Smooth muscle cell (in vitro differentiated cells): ENCODE results near the gene TEX264. TPM values are rescaled to one million over a fixed set of nuclear protein-coding genes. Genes with fewer than 3 reads are reported as not detected.

ENCODE experiments used
- DNase-seq: peaks from one replicate; lab custom pipeline; 2025; ENCODE audit not compliant: unreplicated experiment; lab: John Stamatoyannopoulos, UW
- H2AFZ ChIP-seq: fragments of 200-600 bp; sonication (generic); 2 replicates; pipeline ENCODE4 v1.6.0; 2016; ENCODE audit warnings: antibody characterized with exemption, low read depth, mild to moderate bottlenecking
- H3F3A ChIP-seq: fragments of 200-600 bp; sonication (generic); 2 replicates; pipeline ENCODE4 v1.6.0; 2017; ENCODE audit warnings: antibody characterized with exemption, low read depth
- H3K27ac ChIP-seq: fragments of 200-600 bp; sonication (generic); 2 replicates; pipeline ENCODE4 v1.5.1; 2016; ENCODE audit warnings: low read depth, mild to moderate bottlenecking
- H3K27me3 ChIP-seq: fragments of 200-600 bp; sonication (generic); 2 replicates; pipeline ENCODE4 v1.6.1; 2016; ENCODE audit warnings: low read depth, mild to moderate bottlenecking
- H3K36me3 ChIP-seq: fragments of 200-600 bp; sonication (generic); 2 replicates; pipeline ENCODE4 v1.5.1; 2016; ENCODE audit warnings: low read depth
- H3K4me1 ChIP-seq: fragments of 200-600 bp; sonication (generic); 2 replicates; pipeline ENCODE4 v1.5.1; 2016; ENCODE audit warnings: low read depth
- H3K4me2 ChIP-seq: fragments of 200-600 bp; sonication (generic); 2 replicates; pipeline ENCODE4 v1.6.0; 2016; ENCODE audit warnings: mild to moderate bottlenecking
- H3K4me3 ChIP-seq: fragments of 200-600 bp; sonication (generic); 2 replicates; pipeline ENCODE4 v1.5.1; 2016; ENCODE audit warnings: mild to moderate bottlenecking
- H3K79me2 ChIP-seq: fragments of 200-600 bp; sonication (generic); 2 replicates; pipeline ENCODE4 v1.6.0; 2016; ENCODE audit warnings: low read depth, mild to moderate bottlenecking
- H3K9ac ChIP-seq: fragments of 200-600 bp; sonication (generic); 2 replicates; pipeline ENCODE4 v1.6.0; 2016; ENCODE audit warnings: low read depth
- H3K9me3 ChIP-seq: fragments of 200-600 bp; sonication (generic); replicated peaks from 2 replicates; pipeline ENCODE4 v1.5.1; 2016; ENCODE audit warnings: low read depth
- H4K20me1 ChIP-seq: fragments of 200-600 bp; sonication (generic); 2 replicates; pipeline ENCODE4 v1.6.0; 2016; ENCODE audit warnings: low read depth
- WGBS: methylation state at CpG from one replicate; pipeline ENCODE4 v1.1.7; 2016; ENCODE audit warnings: low lambda C conversion rate; 5-methylcytosine and 5-hydroxymethylcytosine counted together
- polyA plus RNA-seq: library from polyadenylated mRNA; unstranded; fragments of >200 nt; fragmentation: Nextera tagmentation; extraction: Ambion mirVana; gene quantifications from 2 replicates; pipeline ENCODE4 v1.2.1, GENCODE V29; 2016
- total RNA-seq: library from RNA; depleted of rRNA; stranded (reverse); fragments of >200 nt; gene quantifications from 2 replicates; pipeline ENCODE4 v1.2.3, GENCODE V29; 2014
- TF ChIP-seq, protein P1 (sequence below): fragments of 200-600 bp; sonication (generic); IDR thresholded peaks from 2 replicates; pipeline ENCODE4 v1.5.1; 2017; ENCODE audit warnings: borderline replicate concordance, mild to moderate bottlenecking, antibody characterized with exemption; ENCODE audit not compliant: insufficient read depth, poor library complexity, severe bottlenecking

The TEX264 gene
- total and polyA plus RNA-seq, 2 experiments from 2014 or later: 39.8 to 41.0 TPM

- TF ChIP-seq, protein P1, sequence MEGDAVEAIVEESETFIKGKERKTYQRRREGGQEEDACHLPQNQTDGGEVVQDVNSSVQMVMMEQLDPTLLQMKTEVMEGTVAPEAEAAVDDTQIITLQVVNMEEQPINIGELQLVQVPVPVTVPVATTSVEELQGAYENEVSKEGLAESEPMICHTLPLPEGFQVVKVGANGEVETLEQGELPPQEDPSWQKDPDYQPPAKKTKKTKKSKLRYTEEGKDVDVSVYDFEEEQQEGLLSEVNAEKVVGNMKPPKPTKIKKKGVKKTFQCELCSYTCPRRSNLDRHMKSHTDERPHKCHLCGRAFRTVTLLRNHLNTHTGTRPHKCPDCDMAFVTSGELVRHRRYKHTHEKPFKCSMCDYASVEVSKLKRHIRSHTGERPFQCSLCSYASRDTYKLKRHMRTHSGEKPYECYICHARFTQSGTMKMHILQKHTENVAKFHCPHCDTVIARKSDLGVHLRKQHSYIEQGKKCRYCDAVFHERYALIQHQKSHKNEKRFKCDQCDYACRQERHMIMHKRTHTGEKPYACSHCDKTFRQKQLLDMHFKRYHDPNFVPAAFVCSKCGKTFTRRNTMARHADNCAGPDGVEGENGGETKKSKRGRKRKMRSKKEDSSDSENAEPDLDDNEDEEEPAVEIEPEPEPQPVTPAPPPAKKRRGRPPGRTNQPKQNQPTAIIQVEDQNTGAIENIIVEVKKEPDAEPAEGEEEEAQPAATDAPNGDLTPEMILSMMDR: no peak
- Histone ChIP-seq H3K9ac (no peak overlapping the region), H4K20me1 (peaks cover 29% of the 10 kb centered on the region), H3K79me2 (no peaks in the 10 kb centered on the region), H3K36me3 (no peaks in the 10 kb centered on the region), H3K4me1 (no peaks in the 10 kb centered on the region), H3F3A (no peaks in the 10 kb centered on the region), H3K9me3 (no peaks in the 10 kb centered on the region), H2AFZ (no peak overlapping the region), H3K4me3 (no peak overlapping the region), H3K27me3 (no peaks in the 10 kb centered on the region), H3K4me2 (no peak overlapping the region), H3K27ac (no peak overlapping the region)
- DNase-seq: no peak
- WGBS: 96% methylated on average over 6 of the region's 6 CpGs
These were observed 9.1 kb downstream of the TEX264 start for GRCh38 chr3:51680196-51680595.

DNA sequence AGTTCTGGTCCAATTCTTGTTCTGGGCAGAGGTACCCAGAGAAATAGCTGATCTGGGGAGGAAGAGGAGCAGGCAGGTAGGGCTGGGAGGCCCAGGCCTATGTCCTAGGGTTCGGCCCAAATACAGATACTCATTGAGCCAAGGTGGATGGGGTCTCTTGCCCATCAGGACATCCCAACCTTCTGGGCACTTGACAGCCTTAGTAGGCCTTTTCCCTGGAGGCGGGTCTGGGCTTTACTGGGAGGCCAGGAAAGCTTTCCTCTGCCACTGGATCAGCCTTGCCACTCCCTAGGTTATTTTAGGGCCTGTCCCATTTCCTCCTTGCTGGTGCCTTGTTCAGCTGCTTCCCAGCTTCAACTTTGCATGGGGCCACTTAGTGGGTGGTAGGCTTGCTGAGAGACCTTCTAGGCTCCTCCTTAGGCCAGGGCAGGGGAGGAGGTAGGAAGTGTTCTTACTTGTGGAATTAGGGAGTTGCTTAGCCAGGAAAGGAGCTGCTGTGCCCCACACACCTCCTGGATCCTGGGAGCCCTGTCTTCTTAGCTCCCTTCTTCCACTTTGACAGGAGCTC is 9.7 kb downstream of the TEX264 start:
- DNase-seq: no peak
- Histone ChIP-seq H4K20me1 (peaks cover 24% of the 10 kb centered on the region), H3K9me3 (no peaks in the 10 kb centered on the region), H3K27ac (no peak overlapping the region), H3K4me2 (no peak overlapping the region), H2AFZ (no peak overlapping the region), H3K4me3 (no peak overlapping the region), H3K4me1 (no peaks in the 10 kb centered on the region), H3K9ac (no peak overlapping the region), H3K79me2 (no peaks in the 10 kb centered on the region), H3F3A (no peaks in the 10 kb centered on the region), H3K27me3 (no peaks in the 10 kb centered on the region), H3K36me3 (no peaks in the 10 kb centered on the region)
- WGBS: 97% methylated on average over 2 of the region's 2 CpGs
- TF ChIP-seq, protein P1: no peak

DNA sequence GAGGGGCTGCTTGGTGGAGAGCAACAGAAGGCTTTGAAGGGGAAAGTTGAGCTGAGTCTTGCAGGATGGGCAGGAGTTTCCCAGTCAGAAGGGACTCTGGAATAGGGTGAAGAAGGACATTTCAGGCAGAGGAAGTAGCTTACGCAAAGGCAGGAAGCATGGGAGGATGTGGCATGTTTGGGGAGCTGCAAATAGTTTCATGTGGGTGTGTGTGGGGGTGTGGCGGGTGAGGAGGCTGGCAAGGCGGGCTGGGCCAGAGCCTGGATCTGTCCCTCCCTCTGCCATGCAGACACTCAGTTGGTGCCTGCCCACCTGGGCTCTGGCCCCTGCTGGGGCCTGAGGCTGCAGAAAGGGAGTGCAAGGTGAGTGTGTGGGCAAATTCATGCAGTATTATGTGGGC is 10.4 kb downstream of the TEX264 start:
- H3K4me3 ChIP-seq: no peak overlapping the region
- peaks cover 18% of the 10 kb centered on the region for H4K20me1 ChIP-seq
- no peak overlapping the region for H3K4me2 ChIP-seq
- H2AFZ ChIP-seq: no peak overlapping the region
- H3K79me2 ChIP-seq: no peaks in the 10 kb centered on the region
- no peaks in the 10 kb centered on the region for H3K27me3 ChIP-seq
- WGBS: 88% methylated on average over 3 of the region's 3 CpGs
- TF ChIP-seq, protein P1: no peak
- H3K9me3 ChIP-seq: no peaks in the 10 kb centered on the region
- no peaks in the 10 kb centered on the region for H3K4me1 ChIP-seq
- H3F3A ChIP-seq: no peaks in the 10 kb centered on the region
- no peak for DNase-seq
- no peak overlapping the region for H3K9ac ChIP-seq
- H3K27ac ChIP-seq: no peak overlapping the region
- no peaks in the 10 kb centered on the region for H3K36me3 ChIP-seq

DNA sequence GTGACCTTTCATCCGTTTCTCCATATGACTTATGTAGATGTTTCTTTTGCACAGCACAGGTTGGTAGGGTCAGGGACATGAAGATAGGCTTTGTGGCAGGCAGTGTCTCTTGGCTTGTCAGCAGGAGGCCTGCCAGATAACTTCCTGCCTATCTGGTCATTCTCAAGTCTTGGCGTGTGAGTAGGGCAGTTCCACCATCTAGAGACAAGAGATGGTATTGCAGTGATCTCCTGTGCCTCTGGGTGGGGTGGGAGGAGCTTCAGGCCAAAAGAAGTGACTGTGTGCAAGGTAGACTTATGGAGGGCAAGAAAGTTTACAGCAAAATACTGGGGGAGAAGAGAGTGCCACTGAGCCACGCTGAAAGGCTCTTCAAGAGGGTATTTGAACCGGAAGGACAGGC is 11.0 kb downstream of the TEX264 start:
- H3K27me3 ChIP-seq: no peaks in the 10 kb centered on the region
- H3K36me3 ChIP-seq: no peaks in the 10 kb centered on the region
- H2AFZ ChIP-seq: no peak overlapping the region
- H3K9ac ChIP-seq: no peak overlapping the region
- H4K20me1 ChIP-seq: peaks cover 24% of the 10 kb centered on the region
- no peaks in the 10 kb centered on the region for H3F3A ChIP-seq
- H3K9me3 ChIP-seq: no peaks in the 10 kb centered on the region
- 10% methylated on average over 4 of the region's 4 CpGs for WGBS
- H3K4me1 ChIP-seq: no peaks in the 10 kb centered on the region
- no peaks in the 10 kb centered on the region for H3K79me2 ChIP-seq
- no peak overlapping the region for H3K4me3 ChIP-seq
- no peak overlapping the region for H3K27ac ChIP-seq
- peak; percentile 5 for DNase-seq
- H3K4me2 ChIP-seq: no peak overlapping the region
- TF ChIP-seq, protein P1: peak; percentile 74
